Fibroblast of skin of right quadriceps (primary cell): ENCODE data around the gene RNF215.
"Not testable (repeated sequence)": the region's sequence is repeated elsewhere in the genome, so short reads cannot be mapped to it uniquely, and the experiment has no call there.

ENCODE experiments used
- DNase-seq: peaks from one replicate; pipeline ENCODE4 v3.0.0-alpha.2; 2013

RNF215 gene

DNA sequence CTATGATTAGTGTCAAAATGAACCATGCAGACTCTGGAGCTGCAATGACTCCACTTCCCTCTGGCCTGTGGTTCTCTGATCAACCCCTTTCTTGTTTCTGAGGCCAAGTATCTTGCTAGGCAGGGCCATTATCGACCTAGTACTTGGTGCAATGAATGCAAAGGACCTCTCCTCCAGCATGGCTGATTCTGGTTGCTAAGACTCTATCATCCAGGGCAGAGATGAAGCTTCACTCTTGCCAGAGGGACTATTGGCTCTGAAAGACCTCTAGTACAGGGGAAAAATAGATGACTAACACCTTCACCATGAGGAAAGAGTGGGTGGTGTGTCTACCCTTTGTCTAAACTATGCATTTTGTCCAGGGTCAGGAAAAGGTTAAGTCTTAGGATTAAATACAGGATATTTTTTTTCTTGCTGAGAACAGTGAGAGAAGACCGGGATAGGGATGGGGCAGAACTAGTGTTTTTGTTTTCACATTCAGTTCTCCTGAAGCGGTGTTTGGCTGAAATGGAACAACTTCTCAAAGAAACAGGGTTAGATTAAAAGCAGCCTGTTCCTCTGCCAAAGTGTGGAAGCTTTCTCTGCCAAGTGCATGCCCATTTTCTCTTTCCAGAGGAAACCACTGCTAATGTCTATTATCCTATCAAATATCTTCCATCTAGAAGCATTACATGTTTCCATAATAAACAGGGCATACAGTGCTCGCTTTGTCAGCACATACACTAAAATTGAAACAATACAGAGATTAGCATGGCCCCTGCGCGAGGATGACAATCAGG, 33.3 kb upstream of the RNF215 start:
- peak; percentile 85 for DNase-seq

DNA sequence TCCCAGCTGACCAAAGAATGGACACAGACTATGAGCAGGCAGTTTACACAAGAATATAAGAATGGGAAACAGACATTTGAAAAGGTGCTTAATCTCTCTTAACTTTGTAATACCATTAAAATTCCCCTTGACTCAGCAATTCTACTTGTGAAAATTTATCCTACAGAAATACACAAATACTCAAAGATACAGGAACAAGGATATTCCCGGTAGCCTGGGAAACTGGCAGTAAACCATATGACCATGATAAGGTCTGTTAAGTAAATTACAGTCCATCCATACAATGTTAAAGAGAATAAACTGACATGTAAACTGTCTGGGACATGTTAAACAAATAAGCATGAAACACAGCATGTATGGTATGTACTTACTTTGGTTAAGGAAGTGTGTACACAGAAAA, 29.6 kb upstream of the RNF215 start:
- no peak for DNase-seq

DNA sequence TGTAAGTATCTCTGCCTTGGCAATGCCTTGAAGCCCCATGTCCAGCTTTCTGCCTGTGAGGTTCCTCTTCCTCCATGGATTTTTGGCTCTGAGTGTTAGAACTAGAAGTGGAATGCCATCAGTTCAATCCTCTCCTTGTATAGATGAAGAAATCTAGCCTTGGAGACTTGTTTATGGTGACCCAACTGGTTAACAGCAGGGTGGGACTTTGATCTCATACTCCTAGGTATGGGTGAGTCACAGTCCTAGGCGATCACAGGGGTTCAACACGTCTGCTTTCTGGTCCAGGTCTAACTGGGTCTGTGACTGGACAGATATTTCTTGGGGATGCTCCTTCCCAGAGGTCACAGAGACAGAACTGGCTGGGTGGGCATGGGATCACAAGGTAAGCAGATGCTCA, 29.2 kb upstream of the RNF215 start:
- no peak for DNase-seq

DNA sequence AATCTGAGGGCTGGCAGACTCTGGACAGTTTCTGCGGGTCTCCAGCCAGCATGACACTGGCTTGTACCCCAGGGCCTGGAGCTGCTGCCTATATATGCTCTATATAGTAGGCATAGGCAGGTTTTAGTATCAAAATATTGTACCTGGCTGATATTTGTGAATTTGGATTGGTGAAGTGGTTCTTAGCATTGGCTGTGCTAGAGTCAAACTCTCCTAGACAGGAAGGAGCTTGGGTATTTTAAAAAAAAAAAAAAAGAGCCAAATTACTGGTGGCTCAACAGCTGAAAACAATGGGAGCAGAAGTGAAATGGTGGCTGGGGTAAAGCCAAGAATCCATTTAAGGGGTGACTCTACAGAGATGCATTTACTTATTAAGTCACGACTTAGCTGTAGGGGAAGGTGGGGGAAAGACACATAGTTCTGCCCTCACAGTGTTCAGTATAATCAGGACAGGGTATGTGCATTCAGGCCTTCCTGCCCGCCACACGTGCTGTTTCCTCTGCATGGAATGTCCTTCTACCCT, 27.4 kb upstream of the RNF215 start:
- no peak for DNase-seq

DNA sequence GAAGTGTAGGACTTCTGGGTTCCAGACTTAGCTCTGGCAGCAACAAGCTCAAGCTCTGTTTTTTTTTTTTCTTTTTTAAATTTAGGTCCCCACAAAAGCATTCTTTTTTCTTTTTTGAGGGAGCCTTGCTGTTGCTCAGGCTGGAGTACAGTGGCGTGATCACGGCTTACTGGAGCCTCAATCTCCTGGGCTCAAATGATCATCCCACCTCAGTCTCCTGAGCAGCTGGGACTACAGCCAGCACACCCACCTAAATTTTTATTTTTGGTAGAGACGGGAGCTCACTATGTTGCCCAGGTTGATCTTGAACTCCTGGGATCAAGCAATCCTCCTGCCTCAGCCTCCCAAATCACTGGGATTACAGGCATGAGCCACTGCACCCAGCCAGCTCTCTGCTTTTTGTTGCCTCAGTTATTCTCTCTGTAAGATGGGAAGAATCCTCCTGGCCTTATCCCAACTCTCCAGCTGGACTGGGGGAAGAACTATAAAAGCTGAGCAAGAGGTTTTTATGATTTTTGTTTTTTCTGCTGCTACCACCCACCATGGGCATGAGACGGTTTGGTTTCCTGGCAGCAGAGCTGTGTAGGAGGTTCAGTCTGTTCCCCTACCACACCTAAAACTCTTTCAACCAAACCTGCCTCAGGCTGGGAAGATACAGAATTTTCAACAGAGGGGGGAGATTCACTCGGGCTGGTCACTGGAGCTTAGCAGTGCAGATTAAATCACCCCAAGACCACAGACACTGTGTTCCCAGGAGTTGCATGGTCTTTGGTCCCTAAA, 26.7 kb upstream of the RNF215 start:
- DNase-seq, result no peak

DNA sequence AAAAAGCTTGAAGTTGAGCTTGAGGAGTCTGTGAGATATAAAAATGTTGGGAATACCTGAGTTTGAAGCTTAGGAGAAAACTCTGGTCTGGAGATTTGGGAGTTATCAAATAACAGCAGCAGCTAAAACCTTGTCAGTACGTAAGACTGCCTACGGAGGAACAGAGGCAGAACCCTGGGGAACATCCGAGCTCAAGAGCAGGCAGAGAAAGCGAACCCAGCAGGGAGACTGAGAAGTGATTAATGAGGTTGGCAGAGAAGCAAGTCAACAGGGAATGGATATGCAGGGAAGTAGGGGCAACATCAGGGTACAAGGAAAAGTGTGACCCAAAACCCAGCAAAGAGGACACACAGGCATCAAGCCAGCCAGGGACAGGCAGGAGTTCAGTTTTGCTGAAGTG, 25.8 kb upstream of the RNF215 start:
- DNase-seq, result no peak

DNA sequence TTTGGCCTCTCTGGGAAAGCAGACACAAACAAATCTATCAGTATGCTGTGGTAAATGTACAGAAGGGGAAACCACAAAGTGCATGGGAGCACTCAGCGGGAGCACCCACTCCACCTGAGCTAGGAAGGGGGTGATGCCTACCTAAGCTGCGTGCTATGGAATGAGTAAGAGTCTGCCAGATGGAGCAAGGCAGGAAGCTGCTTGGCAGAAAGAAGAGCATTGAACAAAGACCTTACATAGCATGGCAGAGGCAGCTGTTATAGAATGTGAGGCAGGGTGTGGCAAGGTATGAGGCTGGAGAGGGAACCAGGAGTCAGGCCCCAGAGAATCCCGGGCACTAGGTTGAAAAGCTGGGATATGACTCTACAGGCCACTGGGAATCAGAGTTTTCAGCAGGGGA, 24.6 kb upstream of the RNF215 start:
- no peak for DNase-seq

DNA sequence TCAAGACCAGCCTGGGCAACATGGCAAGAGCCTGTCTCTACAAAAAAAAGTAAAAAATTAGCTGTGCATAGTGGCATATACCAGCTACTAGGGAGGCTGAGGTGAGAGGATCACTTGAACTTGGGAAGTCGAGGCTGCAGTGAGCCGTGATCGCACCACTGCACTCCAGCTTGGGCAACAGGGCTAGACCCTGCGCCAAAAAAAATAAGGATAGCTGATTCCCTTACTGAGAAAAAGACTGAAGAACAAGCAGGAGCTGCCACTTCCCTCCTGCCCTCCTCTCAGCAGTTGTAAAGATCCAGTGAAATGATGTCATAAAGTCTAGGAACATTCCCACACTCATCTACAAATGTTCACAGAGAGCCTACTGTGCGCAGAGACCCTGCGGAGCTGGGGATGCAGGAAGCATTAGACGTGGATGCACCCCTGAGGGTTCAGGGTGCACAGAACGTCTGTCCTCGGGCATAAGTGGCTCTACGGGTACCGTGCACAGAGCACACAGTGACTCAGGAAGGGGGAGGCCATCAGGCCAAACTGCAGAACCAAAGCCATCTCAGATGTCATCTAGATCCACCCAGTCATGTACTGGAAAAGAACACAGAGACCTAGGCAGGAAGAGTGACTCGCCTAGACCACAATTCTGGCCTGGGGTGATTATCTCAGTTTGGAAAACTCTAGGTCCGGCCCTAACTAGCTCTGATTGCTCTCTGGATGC, 21.3 kb upstream of the RNF215 start:
- peak; percentile 77 for DNase-seq

DNA sequence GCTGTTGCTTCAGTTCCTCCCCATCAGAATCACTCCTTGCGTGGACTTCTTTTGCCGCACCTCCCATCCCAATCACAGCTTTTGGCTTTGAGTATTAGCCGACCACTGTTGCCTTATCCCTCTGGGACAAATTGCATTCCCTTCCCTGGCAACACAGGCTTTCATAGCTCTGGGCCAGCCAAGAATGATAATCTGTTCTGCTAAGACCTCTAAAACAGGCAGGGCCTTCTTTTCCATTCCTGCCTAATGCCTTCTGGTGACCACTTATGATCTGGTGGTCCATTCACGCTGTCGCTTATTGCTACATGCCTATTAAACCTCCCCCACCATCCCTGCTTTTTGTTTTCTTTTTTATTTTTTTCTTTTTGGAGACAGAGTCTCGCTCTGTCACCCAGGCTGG, 19.2 kb upstream of the RNF215 start:
- DNase-seq, result no peak

DNA sequence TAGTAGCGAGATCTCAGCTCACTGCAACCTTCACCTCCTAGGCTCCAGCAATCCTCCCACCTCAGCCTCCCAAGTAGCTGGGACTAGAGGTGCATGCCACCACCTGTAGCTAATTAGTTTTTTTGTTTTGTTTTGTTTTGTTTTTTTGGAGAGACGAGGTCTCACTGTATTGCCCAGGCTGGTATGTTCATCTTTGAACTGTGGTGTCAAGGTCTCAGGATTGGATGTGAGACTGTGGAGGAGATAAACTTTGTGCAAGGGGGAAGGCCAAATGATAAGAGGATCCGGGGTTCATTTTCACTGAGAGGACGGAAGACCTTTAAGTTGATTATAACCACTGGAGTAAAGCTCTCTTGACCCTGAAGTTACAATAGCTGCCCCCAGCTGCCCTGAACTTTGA, 18.5 kb upstream of the RNF215 start:
- no peak for DNase-seq

DNA sequence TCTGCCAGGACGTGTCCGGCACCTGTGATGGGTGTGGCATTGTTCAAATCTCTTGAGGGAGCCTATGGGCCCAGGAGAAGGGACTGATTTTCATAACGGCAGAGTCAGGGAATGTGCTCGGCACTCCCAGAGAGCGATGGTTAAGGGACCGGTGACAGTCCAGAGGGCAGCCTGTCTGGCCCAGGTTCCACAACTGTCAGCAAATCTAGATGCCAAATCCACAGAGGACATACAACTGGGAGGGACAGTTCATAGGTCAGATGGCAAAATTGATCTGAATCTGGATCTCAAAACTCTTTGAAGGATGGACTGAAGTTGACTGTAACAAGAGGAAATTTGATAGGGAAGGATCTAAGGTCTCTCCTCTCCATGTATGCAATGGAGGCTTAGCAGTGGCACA, 17.1 kb upstream of the RNF215 start:
- DNase-seq, result no peak

DNA sequence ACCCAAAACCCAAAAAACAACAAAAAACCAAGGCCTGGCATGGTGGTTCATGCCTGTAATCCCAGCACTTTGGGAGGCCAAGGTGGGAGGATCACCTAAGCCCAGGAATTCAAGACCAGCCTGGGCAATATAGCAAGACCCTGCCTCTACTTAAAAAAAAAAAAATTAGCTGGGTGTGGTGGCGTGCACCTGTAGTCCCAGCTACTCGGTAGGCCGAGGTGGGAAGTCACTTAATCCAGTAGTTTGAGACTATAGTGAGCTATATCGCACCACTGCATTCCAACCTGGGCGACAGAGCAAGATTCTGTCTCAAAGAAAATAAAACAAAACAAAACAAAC, 15.5 kb upstream of the RNF215 start:
- DNase-seq, result not testable (repeated sequence)

DNA sequence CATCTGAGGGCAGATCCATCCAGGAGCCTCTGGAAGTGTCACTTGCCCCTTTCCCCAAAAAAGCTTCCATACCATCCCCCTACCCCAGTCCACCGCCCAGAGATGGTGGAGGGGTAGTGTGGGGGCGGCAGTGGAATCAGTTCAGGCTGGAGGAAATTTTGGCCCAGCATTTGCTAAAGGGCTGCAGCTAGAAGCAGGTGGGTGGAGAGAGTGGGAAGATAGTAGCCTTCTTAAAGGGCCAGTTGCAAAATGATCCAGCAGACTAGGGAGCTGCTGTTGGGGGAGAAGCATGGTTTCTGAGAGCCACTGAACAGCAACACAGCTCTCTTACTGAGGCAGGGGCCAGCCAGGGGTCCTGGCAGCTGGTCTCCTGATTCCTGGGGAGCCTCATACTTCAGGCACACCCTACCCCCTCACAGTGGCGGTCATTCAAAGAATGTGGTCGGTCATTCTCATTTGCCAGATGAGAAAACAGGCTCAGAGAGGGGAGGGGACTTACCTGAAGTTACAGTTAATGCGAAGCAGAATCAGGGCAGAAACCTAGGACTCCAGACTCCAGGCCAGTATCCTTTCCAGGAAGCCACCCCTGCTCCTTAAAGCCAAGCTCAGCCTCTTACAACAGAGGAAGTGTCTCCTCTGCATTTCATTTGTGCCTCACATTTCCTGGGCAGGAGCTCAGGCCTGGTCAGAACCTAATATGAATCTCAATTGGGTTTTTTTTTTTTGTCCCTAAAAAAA, 15.0 kb upstream of the RNF215 start:
- no peak for DNase-seq

DNA sequence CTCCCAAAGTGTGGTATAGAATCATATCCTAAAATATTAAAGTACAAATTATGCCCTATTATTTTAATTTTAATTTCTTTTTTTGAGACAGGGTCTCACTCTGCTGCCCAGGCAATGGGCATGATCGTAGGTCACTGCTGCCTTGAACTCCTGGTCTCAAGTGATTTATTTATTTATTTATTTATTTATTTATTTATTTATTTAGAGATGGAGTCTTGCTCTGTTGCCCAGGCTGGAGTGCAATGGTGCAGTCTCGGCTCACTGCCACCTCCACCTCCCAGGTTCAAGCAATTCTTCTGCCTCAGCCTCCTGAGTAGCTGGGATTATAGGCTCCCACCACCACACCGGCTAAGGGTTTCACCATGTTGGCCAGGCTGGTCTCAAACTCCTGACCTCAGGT, 13.8 kb upstream of the RNF215 start:
- DNase-seq, result not testable (repeated sequence)

DNA sequence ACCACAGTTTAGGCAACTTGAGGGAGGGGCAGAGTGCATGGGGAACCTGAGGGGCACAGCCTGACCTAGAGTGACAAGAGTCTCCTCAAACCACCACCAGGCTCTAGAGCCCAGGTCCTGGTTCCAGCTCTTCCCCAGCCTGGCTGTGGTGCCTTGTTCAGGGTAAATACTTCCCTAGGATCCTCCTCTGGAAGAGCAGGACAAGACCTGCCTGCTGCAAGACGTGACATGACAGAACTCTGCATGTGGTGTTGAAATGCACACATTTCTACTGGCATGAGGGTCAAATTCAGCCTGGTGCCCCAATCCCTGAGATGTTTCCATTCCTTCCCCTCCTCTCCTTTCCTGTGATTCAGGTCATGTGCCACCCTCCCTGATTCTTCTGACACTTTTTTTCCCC, 12.9 kb upstream of the RNF215 start:
- no peak for DNase-seq

DNA sequence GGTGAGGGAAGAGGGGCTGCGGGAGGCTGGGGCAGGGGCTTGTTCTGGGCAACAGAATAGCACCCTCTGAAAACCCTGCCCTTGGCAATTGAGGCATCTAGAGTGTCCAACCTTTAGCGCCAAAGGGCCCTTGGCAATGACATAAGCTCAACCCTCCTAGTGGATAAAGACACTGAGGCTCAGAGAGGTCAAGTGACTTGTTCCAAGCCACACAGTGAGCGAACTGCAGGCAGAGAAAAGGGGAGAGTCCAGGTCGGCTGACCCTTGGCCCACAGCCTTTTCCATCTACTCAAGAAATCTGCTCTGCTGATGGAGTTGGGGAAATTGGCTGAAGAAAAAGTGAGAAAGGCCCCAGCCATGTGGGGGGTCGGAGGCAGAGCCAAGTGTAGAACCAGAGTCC, 12.5 kb upstream of the RNF215 start:
- DNase-seq, result no peak

DNA sequence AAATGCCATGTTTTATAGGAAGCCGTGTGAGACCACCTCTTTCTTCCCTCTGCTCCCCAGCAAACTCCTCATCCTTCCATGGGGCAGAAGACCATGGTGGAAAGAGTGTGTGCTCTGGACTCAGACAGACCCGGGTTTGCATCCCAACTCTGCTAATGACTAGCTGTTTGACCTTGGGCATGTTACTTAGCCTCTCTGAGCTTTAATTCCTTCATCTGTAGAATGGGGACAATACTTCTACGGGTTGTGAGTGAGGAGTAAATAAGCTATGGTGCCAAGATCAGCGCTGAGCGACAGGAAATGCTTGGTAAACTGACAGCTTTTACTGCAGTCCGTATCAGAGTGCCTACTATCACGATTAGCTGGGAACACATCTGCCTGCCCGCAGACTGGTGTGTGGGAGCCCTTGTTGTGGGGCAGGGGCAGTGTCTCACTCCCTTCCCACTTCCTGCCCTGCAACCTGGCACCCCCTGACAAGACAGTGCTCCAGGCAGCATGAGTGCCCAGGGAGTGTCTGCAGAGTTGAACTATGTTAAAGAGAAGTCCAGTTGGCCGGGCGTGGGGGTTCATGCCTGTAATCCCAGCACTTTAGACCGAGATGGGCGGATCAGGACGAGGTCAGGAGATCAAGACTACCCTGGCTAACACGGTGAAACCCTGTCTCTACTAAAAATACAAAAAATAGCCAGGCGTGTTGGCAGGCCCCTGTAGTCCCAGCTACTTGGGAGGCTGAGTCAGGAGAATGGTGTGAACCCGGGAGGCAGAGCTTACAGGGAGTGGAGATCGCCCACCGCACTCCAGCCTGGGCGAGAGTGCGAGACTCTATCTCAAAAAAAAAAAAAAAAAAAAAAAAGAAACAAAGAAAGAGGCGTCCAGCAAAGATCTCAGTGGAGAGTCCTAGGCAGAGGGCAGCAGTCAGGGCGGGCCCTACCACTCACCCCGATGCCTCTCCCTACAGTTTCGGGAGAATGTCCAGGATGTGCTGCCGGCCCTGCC, 11.8 kb upstream of the RNF215 start:
- no peak for DNase-seq

DNA sequence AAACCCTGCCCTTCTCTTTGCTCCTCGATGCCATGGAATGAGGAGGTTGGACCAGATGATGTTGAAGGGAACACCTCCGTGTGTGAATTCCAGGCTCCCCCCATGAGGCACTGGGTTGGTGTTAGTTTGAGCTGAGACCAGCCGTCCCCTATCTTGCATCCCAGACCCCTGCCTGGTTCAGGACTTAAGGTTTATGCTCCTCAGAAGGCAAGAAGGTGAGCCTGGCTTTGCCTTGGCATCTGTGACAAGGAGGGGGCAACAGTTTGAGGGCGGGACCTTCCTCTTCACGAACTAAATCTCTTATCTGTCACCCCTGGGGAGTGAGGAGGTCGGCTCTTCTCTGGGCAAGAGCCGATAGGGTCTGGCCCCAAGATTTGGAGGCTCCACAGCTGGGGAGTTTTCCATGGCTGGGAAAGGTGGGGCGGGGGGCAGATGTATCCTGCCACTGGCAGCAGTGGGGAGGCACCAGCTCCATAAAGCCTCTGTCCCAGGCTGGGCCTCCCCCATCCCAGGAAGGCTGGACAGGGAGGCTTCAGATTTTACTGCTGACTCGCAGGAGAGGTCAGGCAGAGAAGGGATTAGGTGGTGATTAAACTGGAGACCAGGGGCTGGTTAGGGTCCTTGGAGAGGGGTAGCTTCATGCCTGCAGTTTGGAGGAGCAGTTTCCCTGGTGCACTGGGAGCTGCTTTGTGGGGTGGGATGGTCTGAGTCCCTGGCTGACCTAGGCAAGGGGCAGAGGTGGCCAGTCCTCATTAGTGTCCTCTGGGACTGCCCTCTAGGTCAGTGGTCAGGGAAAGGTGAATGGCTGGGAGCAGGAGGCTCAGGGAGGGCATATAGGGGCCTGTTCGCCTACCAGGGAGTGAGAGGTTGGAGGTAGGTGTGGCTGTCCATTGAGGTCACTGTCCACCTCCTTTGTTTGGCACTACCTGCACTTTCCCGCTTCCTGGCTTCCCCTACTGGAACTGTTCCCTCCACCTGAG, 10.7 kb upstream of the RNF215 start:
- DNase-seq, result no peak

DNA sequence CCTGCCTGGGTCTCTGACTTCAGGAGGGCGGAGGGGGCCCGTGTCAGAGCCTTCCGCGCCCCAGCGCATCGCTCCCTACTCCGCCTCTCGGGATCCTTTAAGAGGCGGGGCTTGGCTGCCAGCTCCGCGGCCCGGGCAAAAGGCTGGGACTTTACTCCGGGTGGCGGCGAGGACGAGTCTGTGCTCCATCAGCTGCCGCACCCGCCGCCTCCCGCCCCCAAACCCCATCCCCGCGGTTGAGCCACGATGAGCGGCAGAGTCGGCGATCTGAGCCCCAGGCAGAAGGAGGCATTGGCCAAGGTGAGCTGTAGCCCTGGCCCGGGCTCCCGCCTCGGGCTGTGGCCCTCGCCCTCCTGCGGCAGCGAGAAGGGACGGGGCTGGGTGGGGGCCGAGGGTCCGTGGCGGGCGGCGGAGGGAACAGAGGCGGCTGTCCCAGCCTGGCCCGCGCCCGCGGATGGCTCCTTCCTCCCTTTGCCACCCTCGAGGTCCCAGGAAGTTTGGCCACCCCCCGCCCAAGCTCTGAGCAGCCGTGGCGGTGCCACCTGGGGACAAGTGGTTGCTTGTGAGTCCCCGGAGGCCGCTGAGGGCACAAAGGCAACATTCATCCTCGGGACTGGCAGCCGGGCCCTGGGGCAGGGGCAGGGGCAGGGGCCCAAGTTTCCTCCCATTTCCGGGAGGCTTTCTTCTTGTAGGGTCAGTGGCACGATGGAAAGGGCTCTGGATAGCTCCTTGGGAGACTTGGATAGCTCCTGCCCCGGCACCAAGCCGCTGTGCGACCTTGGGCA, 9.9 kb upstream of the RNF215 start, which contains the start of gene SEC14L2:
Gene SEC14L2, plus strand, starts transcription at position 148 of the 785 bp plus-strand sequence. Its CDS starts 99 bp downstream, at position 247.
- DNase-seq, result peak; percentile 53
